Activated T-helper 1 cell treated with anti-CD3 and anti-CD28 coated beads, Interleukin-2, amount 50 U/mL, for 16 hours (primary cell): ENCODE results near the gene MESD.
A peak's percentile ranks its signal among the peaks of the same experiment; 100 is the strongest.
"Not testable (repeated sequence)": the region's sequence is repeated elsewhere in the genome, so short reads cannot be mapped to it uniquely, and the experiment has no call there.

ENCODE experiments used
- DNase-seq, 2 donors: peaks; one replicate each; pipeline ENCODE4 v3.0.0-alpha.2; 2020; ENCODE audit warnings: low read depth in 1 of 2, low spot score in 1 of 2

The MESD gene

GRCh38 chr15:80966431-80967197 is 23.0 kb downstream of the MESD start:
- no peak for DNase-seq

- not testable (repeated sequence) for DNase-seq
Observed at GRCh38 chr15:80965454-80965853, 24.2 kb downstream of the MESD start.

- DNase-seq, result no peak
Observed at GRCh38 chr15:80958818-80959495, 30.7 kb downstream of the MESD start.

- DNase-seq, result no peak
Observed at GRCh38 chr15:80957976-80958375, 31.6 kb downstream of the MESD start.

- DNase-seq, result no peak
Observed at GRCh38 chr15:80957556-80957955, 32.1 kb downstream of the MESD start.

- peak in 1 of 2 donors; percentile 17 for DNase-seq
Observed at GRCh38 chr15:80955571-80956452, 33.8 kb downstream of the MESD start.

- DNase-seq, result no peak
Observed at GRCh38 chr15:80953953-80954778, 35.5 kb downstream of the MESD start.

GRCh38 chr15:80953001-80953952 is 36.3 kb downstream of the MESD start:
- DNase-seq, result no peak

- no peak for DNase-seq
Observed at GRCh38 chr15:80951941-80952340, 37.7 kb downstream of the MESD start.

- no peak for DNase-seq
Observed at GRCh38 chr15:80950291-80951078, 39.1 kb downstream of the MESD start.

- no peak for DNase-seq
Observed at GRCh38 chr15:80949756-80950155, 39.9 kb downstream of the MESD start.

GRCh38 chr15:80948651-80949292 is 40.8 kb downstream of the MESD start:
- DNase-seq, result no peak

- no peak for DNase-seq
Observed at GRCh38 chr15:80946576-80946975, 43.0 kb downstream of the MESD start.

GRCh38 chr15:80945605-80946004 is 44.0 kb downstream of the MESD start:
- no peak for DNase-seq

- DNase-seq, result no peak
Observed at GRCh38 chr15:80944818-80945217, 44.8 kb downstream of the MESD start.

- DNase-seq, result no peak
Observed at GRCh38 chr15:80942746-80943565, 46.7 kb downstream of the MESD start.

- no peak for DNase-seq
Observed at GRCh38 chr15:80942266-80942665, 47.4 kb downstream of the MESD start.

- no peak for DNase-seq
Observed at GRCh38 chr15:80940851-80941250, 48.8 kb downstream of the MESD start.
